ENCODE measurements around the gene CTDSPL. TPM values are rescaled to one million over a fixed set of nuclear protein-coding genes. Genes with fewer than 3 reads are reported as not detected.

CTDSPL gene
- polyA plus RNA-seq, 3 donors: 99.9 to 115 (median 113) TPM

DNA sequence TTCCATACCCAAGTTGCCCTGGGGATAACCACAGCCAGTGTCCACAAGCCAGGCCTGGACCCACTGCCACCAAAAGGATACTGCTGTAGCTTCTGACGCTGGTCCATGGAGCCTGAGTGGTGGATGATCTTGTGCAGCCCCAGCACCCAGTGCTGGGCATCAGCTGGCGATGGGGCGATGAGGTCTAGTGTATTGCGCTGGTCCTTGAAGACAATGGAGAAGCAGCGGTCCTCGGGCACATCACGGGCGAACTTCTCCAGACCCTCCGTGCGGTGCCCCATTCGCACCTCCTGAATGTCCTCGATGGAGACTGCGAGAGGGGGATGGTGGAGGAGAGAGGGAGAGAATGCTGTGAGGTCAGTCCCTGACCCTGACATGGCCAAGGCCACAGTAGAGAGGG, 154.7 kb downstream of the CTDSPL start:
- no peak for DNase-seq

GRCh38 chr3:38016847-38017444, 155.3 kb downstream of the CTDSPL start:
- DNase-seq: no peak

- no peak for DNase-seq
These were observed 156.0 kb downstream of the CTDSPL start for GRCh38 chr3:38017445-38018295.

DNA sequence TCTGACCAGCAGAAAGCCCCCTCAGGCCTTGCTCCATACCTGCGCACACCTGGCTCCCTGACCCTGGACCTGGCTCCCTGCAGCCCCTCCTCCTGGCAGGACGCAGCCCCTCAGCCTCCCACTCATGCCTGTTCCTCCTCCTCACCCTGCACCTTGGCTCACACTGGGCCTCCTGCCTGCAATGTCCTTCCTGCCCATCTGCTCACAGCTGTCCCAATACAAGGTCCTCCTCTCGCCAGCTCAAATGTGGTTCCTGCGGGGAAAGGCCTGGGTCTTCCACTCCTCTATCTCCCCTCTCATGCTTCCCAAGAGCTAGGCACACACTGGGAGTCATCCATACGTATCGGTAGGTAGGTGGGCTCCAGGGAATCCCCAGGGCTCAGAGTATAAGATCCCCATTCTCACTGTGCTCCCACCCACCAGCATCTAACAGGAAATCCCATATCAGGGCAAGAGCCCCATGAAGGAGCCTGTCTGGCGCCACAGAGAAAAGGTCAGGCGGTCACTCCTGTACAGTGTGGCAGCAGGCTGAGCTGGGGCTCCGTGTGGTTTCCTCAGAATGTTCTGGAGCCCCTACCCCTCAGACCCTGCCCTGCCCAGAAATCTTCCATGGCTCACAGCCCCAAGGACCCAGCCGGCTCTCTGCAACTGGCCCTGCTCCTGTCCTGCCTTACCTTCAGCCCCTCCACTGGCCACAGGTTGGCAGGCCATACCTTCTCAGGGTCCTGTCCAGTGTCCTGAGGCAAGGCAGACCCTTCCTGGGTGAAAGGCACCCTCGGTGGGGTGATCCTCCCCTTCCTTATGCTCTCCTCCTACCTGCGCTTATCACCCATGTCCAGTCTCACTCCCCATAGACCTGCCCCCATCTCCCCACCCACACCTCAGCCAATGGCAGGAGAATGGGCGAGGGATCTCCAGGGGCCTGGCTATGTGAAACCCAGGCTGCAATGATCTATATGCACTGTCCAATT, 156.9 kb downstream of the CTDSPL start:
- no peak for DNase-seq

- no peak for DNase-seq
These were observed 158.1 kb downstream of the CTDSPL start for GRCh38 chr3:38019658-38020341.

GRCh38 chr3:38020342-38020726, 158.7 kb downstream of the CTDSPL start:
- DNase-seq: no peak

DNA sequence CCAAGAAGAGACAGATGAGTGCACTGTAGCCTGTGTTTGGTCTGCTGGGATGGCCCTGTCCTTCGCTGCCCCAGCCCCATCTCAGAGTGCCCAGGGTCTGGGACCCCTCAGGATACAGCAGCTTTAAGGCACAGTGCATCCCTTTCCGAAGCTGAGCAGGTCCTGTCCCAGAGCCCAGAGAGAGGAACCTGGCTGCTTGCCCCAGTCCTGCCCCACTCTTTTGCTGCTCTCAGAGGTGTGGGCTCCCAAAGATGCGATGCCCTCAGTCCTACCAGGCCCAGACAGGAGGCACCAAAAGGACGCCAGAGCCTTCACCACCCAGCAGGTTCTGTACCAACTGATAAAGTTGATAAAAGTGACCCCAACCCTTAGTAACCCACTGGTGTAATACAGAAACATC, 159.5 kb downstream of the CTDSPL start:
- DNase-seq: no peak

DNA sequence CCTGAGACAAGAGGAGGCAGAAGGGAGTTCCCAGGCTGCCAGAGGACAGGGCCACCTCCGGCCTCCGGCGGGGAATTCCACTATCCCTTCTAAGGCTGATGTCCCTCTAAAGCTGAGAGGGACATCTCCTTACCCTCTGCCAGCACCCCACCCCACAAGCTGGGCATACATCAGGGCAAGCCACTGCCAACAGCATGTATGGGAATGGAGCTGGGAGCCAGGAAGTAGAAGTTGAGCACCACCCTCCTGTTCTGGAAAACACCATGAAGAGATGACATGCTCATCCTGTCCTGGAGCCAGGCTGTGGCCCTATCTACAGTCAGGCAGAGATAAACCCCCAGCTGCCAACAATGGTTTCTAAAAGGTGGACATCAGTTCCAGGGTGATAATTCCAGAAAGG, 160.6 kb downstream of the CTDSPL start:
- DNase-seq: no peak

DNA sequence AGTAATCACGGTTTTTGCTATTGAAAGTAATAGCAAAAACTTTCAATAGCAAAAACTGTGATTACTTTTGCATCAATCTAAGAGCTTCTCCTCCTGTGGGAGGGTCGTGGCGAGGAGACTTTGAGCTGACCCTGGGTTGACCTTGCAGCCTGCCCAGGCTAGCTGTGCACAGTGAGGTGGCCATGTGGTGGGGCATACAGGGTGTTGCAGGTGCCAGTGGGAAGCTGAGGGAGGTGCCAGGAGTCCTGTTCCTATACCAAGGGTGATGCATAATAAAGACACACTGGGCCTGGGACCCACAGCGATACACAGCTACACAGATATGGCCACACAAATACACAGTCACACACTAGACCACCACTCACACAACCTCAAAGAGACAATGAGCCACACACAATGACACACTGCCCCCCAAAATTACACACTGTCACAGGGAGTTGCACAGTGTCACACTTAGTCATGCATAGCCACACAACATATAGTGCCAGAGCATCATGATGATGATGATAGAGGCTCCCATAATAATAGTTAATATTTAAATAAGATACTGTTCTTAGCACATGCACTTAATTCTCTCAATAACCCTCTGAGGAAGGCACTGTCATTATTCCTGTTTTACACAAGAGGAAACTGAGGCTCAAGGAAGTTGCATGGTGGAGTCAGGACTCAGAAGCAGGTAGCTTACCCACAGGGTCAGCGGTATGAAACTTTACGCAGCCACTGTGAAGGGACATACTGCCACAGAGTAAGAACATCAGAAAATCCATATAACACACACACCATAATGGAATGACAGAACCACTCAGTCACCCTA, 161.4 kb downstream of the CTDSPL start:
- no peak for DNase-seq

DNA sequence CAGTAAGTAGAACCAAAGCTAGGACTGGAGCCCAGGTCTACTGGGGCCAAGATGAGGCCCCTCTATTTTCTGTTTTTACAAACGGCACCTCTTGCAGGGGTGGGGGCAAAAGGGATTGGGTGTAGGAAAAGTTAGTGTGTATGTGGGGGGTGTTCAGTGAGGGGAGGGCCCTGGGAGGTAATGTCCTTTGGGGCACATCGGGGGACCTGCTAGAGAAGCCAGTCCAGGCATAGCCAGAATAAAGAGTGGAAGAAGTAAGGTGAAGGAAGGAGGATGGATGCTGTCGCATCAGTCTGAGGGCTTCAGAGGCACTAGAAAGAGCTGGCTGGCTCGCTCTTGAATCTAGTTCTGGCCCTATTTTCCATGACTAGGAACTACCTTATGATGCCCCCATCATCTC, 165.2 kb downstream of the CTDSPL start:
- DNase-seq: no peak

DNA sequence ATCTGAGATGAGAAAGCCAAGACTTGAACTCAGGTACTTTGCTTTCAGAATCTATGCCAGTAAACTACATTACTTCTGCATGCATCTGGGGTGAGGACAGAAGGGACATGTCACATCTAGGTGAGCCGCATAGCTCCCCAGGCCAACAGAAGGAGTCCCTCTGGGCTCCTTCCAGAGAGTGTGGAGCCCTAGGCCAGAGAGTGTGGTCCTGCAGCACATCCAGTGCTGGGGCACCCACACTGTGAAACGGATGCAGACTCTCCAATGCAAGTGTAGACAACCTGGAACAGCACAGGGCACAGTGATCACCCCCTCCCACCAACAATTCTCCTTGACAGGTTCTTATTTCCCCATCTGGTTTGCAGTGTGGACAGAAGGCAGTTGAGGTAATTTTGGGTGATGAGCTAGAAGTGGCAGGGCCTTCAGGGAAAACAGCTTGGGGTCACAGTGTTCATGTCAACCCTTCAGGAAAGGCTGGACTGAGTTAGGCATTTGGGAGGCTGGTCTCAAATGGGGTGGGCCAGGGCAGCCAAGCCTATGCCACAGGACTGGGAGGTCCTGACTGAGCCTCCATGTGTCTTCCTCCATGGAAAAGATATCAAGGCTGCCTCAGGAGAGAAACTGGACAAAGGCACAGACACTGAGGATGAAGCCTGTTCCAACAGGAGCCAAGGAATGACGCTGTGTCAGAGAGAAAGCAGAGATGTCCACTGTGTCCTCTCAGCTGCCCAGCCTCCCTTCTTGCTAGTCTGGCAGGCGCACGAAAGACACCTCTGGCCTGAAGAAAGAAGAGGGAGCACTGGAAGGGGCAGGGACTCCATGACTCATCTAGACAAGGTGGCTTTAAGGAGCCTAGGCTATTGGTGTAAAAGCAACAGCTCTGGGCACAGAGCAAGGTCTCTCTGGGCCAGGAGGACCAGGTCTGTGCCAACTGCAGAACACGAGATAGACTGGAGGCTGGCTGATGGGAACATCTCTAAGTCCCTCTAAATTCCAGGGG, 166.1 kb downstream of the CTDSPL start:
- no peak for DNase-seq

DNA sequence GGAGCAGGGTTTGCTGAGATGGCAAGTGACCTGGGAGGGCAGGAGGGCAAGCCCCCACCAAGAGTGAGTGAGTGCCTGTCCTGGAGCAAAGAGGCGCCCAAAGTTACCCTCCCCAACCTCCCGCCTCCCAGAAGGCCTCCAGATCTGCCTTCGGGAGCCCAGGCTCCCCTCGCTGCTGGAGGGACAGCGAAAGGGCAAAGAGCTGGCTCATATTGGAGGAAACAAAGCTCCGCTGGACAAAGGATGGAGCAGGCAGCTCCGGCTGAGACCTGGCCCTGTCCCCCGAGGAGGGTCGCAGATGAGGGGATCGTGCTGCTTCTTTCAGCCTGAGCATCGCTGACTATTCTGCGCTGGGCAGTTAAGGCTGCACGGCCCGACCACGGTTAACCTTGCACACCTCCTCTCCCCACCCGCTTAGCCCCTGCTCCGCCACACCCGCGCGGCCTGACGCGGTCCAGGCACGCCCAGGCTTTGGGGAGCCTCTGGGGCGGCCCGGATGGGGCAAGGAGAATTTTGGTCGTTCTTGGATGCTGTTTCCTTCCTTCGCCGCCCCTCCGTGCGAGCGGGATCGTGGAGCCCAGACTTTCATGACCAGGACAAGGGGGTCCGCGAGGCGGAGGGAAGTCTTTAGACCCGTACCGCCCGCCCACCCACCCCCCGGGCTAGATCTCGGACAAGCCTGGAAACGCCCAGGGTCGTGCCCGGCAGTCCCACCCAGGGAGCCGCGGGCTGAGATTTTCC, 167.1 kb downstream of the CTDSPL start:
- no peak for DNase-seq

- DNase-seq: peak; percentile 77
These were observed 167.9 kb downstream of the CTDSPL start, which contains the start of gene PLCD1 for GRCh38 chr3:38029400-38030125. Gene PLCD1 (minus strand): TSS chr3:38029642. CDS start chr3:38029539, 103 bp downstream.

GRCh38 chr3:38030126-38031021, 168.7 kb downstream of the CTDSPL start:
- DNase-seq: no peak

GRCh38 chr3:38031022-38031994, 169.6 kb downstream of the CTDSPL start:
- DNase-seq: no peak

Data from renal pelvis (tissue), 4 donors.